HEK293 (cell line): ENCODE measurements around the gene SLMAP.

Source experiments
- EGR2 ChIP-seq: fragments of 450-650 bp; formaldehyde crosslinking; IDR thresholded peaks from 2 replicates; pipeline ENCODE4 v1.5.1; 2016; ENCODE audit warnings: low read depth, missing biosample characterization, missing genetic modification characterization
- GFI1B ChIP-seq: fragments of 450-650 bp; formaldehyde crosslinking; IDR thresholded peaks from 2 replicates; pipeline ENCODE4 v1.5.1; 2016; ENCODE audit warnings: missing biosample characterization, missing genetic modification characterization
- GLIS1 ChIP-seq: fragments of 450-650 bp; formaldehyde crosslinking; IDR thresholded peaks from 2 replicates; pipeline ENCODE4 v1.5.1; 2016; ENCODE audit warnings: missing biosample characterization, missing genetic modification characterization
- KLF9 ChIP-seq: fragments of 450-650 bp; formaldehyde crosslinking; IDR thresholded peaks from 2 replicates; pipeline ENCODE4 v1.5.1; 2016; ENCODE audit warnings: missing biosample characterization, missing genetic modification characterization, low read depth
- OSR2 ChIP-seq: fragments of 450-650 bp; formaldehyde crosslinking; IDR thresholded peaks from 2 replicates; pipeline ENCODE4 v1.5.1; 2016; ENCODE audit warnings: missing biosample characterization, missing genetic modification characterization
- SETDB1 ChIP-seq: IDR thresholded peaks from one replicate; pipeline ENCODE4 v1.6.1; 2017; ENCODE audit warnings: mild to moderate bottlenecking, low read length, moderate library complexity, mixed read lengths; ENCODE audit not compliant: insufficient read length
- SP3 ChIP-seq: fragments of 450-650 bp; formaldehyde crosslinking; IDR thresholded peaks from 2 replicates; pipeline ENCODE4 v1.5.1; 2016; ENCODE audit warnings: missing biosample characterization, missing genetic modification characterization
- SP7 ChIP-seq: fragments of 450-650 bp; formaldehyde crosslinking; IDR thresholded peaks from 2 replicates; pipeline ENCODE4 v1.5.1; 2016; ENCODE audit warnings: missing biosample characterization, missing genetic modification characterization
- YY1 ChIP-seq: fragments of 450-650 bp; formaldehyde crosslinking; IDR thresholded peaks from 2 replicates; pipeline ENCODE4 v1.5.1; 2018; ENCODE audit warnings: missing biosample characterization, missing genetic modification characterization
- ZBTB20 ChIP-seq: fragments of 450-650 bp; formaldehyde crosslinking; IDR thresholded peaks from 2 replicates; pipeline ENCODE4 v1.5.1; 2016; ENCODE audit warnings: missing biosample characterization, missing genetic modification characterization
- ZNF132 ChIP-seq: fragments of 450-650 bp; formaldehyde crosslinking; IDR thresholded peaks from 2 replicates; pipeline ENCODE4 v1.5.1; 2017; ENCODE audit warnings: missing biosample characterization, missing genetic modification characterization, borderline replicate concordance
- ZNF138 ChIP-seq: fragments of 450-650 bp; formaldehyde crosslinking; IDR thresholded peaks from 2 replicates; pipeline ENCODE4 v1.5.1; 2016; ENCODE audit warnings: missing biosample characterization, missing genetic modification characterization, borderline replicate concordance
- ZNF184 ChIP-seq: fragments of 450-650 bp; IDR thresholded peaks from 2 replicates; pipeline ENCODE4 v1.5.1; 2018; ENCODE audit warnings: missing biosample characterization, mild to moderate bottlenecking, missing genetic modification characterization
- ZNF211 ChIP-seq: fragments of 450-650 bp; formaldehyde crosslinking; IDR thresholded peaks from 2 replicates; pipeline ENCODE4 v1.5.1; 2016; ENCODE audit warnings: low read depth, missing biosample characterization, missing genetic modification characterization
- ZNF302 ChIP-seq: fragments of 450-650 bp; formaldehyde crosslinking; IDR thresholded peaks from 2 replicates; pipeline ENCODE4 v1.5.1; 2016; ENCODE audit warnings: missing biosample characterization, missing genetic modification characterization, low read depth
- ZNF354C ChIP-seq: fragments of 450-650 bp; formaldehyde crosslinking; IDR thresholded peaks from 2 replicates; pipeline ENCODE4 v1.5.1; 2016; ENCODE audit warnings: missing biosample characterization, missing genetic modification characterization, low read depth, borderline replicate concordance
- ZNF404 ChIP-seq: fragments of 450-650 bp; formaldehyde crosslinking; IDR thresholded peaks from 2 replicates; pipeline ENCODE4 v1.5.1; 2017; ENCODE audit warnings: missing biosample characterization, missing genetic modification characterization
- ZNF549 ChIP-seq: fragments of 450-650 bp; IDR thresholded peaks from 2 replicates; pipeline ENCODE4 v1.5.1; 2018; ENCODE audit warnings: missing biosample characterization, missing genetic modification characterization, mild to moderate bottlenecking, inconsistent platforms, moderate library complexity
- ZNF558 ChIP-seq: fragments of 450-650 bp; formaldehyde crosslinking; IDR thresholded peaks from 2 replicates; pipeline ENCODE4 v1.5.1; 2016; ENCODE audit warnings: missing biosample characterization, missing genetic modification characterization
- ZNF585B ChIP-seq: fragments of 450-650 bp; formaldehyde crosslinking; IDR thresholded peaks from 2 replicates; pipeline ENCODE4 v1.5.1; 2016; ENCODE audit warnings: missing biosample characterization, missing genetic modification characterization
- ZNF660 ChIP-seq: fragments of 450-650 bp; IDR thresholded peaks from 2 replicates; pipeline ENCODE4 v1.5.1; 2018; ENCODE audit warnings: missing biosample characterization, mild to moderate bottlenecking, missing genetic modification characterization
- ZNF830 ChIP-seq: fragments of 450-650 bp; IDR thresholded peaks from 2 replicates; pipeline ENCODE4 v1.5.0; 2018; ENCODE audit warnings: missing biosample characterization, missing genetic modification characterization, low read depth, mild to moderate bottlenecking, moderate library complexity
- ZXDB ChIP-seq: fragments of 450-650 bp; formaldehyde crosslinking; IDR thresholded peaks from 2 replicates; pipeline ENCODE4 v1.5.1; 2016; ENCODE audit warnings: missing biosample characterization, missing genetic modification characterization
- TF ChIP-seq, protein P1 (sequence below): fragments of 450-650 bp; formaldehyde crosslinking; IDR thresholded peaks from 2 replicates; pipeline ENCODE4 v1.5.1; 2016; ENCODE audit warnings: missing biosample characterization, missing genetic modification characterization, borderline replicate concordance
- TF ChIP-seq, protein P2 (sequence below): fragments of 450-650 bp; formaldehyde crosslinking; IDR thresholded peaks from 2 replicates; pipeline ENCODE4 v1.5.1; 2016; ENCODE audit warnings: missing biosample characterization, missing genetic modification characterization, low read depth
- TF ChIP-seq, protein P3 (sequence below): IDR thresholded peaks from 2 replicates; pipeline ENCODE4 v1.6.1; 2011; ENCODE audit warnings: mild to moderate bottlenecking, low read depth, low read length, borderline replicate concordance
- TF ChIP-seq, protein P4 (sequence below): fragments of 450-650 bp; formaldehyde crosslinking; IDR thresholded peaks from 2 replicates; pipeline ENCODE4 v1.5.1; 2016; ENCODE audit warnings: missing biosample characterization, missing genetic modification characterization
- TF ChIP-seq, protein P5 (sequence below): fragments of 450-650 bp; formaldehyde crosslinking; IDR thresholded peaks from 2 replicates; pipeline ENCODE4 v1.5.1; 2016; ENCODE audit warnings: missing biosample characterization, missing genetic modification characterization
- TF ChIP-seq, protein P6 (sequence below): fragments of 450-650 bp; formaldehyde crosslinking; IDR thresholded peaks from 2 replicates; pipeline ENCODE4 v1.5.1; 2016; ENCODE audit warnings: missing biosample characterization, missing genetic modification characterization

Gene SLMAP

DNA sequence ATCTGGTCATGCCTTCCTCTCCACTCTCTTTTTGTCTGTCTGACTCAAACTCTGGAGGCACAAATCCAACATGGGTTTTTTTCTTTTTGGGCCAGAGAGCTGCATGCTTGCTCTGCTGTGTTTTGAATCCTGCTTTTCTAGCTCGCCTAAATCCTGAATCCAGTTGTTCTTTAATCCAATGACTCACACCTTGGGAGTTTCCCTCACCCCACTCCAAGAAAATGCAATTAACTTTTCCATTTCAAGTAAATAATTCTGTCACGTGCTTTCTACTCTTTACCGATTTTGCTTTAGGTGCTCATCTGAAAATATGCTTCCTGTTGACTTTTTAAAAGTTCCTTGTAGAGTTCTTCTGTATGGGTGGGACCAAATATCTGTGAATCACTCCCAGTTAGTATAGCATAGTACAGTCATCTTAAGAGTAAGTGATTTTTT, 47.6 kb downstream of the SLMAP start (continued):
- TF ChIP-seq ZNF302 (tag by site-specific recombination) (no peak), SETDB1 (no peak), ZBTB20 (tag by site-specific recombination) (no peak), ZNF830 (no peak), ZNF558 (no peak), ZNF211 (tag by site-specific recombination) (no peak), ZNF138 (no peak), KLF9 (tag by site-specific recombination) (no peak), YY1 (no peak), ZXDB (tag by site-specific recombination) (0 out of 2 replicates have a peak, but pooled peaks have one; percentile 32), GLIS1 (tag by site-specific recombination) (peak; percentile 78), OSR2 (tag by site-specific recombination) (0 out of 2 replicates have a peak, but pooled peaks have one; percentile 23), GFI1B (tag by site-specific recombination) (peak; percentile 73; the same call in 1 of the 2 replicates), ZNF585B (tag by site-specific recombination) (no peak), ZNF354C (no peak), ZNF132 (tag by site-specific recombination) (no peak), EGR2 (tag by site-specific recombination) (no peak), ZNF404 (no peak), SP7 (tag by site-specific recombination) (peak; percentile 89), ZNF184 (peak; percentile 65; the same call in 1 of the 2 replicates), SP3 (tag by site-specific recombination) (peak; percentile 49), ZNF549 (no peak), ZNF660 (tag by site-specific recombination) (peak; percentile 56; the same call in 1 of the 2 replicates)
- TF ChIP-seq, protein P1, sequence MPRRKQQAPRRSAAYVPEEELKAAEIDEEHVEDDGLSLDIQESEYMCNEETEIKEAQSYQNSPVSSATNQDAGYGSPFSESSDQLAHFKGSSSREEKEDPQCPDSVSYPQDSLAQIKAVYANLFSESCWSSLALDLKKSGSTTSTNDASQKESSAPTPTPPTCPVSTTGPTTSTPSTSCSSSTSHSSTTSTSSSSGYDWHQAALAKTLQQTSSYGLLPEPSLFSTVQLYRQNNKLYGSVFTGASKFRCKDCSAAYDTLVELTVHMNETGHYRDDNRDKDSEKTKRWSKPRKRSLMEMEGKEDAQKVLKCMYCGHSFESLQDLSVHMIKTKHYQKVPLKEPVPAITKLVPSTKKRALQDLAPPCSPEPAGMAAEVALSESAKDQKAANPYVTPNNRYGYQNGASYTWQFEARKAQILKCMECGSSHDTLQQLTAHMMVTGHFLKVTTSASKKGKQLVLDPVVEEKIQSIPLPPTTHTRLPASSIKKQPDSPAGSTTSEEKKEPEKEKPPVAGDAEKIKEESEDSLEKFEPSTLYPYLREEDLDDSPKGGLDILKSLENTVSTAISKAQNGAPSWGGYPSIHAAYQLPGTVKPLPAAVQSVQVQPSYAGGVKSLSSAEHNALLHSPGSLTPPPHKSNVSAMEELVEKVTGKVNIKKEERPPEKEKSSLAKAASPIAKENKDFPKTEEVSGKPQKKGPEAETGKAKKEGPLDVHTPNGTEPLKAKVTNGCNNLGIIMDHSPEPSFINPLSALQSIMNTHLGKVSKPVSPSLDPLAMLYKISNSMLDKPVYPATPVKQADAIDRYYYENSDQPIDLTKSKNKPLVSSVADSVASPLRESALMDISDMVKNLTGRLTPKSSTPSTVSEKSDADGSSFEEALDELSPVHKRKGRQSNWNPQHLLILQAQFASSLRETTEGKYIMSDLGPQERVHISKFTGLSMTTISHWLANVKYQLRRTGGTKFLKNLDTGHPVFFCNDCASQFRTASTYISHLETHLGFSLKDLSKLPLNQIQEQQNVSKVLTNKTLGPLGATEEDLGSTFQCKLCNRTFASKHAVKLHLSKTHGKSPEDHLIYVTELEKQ (tag by site-specific recombination): no peak
- TF ChIP-seq, protein P2, sequence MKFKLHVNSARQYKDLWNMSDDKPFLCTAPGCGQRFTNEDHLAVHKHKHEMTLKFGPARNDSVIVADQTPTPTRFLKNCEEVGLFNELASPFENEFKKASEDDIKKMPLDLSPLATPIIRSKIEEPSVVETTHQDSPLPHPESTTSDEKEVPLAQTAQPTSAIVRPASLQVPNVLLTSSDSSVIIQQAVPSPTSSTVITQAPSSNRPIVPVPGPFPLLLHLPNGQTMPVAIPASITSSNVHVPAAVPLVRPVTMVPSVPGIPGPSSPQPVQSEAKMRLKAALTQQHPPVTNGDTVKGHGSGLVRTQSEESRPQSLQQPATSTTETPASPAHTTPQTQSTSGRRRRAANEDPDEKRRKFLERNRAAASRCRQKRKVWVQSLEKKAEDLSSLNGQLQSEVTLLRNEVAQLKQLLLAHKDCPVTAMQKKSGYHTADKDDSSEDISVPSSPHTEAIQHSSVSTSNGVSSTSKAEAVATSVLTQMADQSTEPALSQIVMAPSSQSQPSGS: no peak
- TF ChIP-seq, protein P3, sequence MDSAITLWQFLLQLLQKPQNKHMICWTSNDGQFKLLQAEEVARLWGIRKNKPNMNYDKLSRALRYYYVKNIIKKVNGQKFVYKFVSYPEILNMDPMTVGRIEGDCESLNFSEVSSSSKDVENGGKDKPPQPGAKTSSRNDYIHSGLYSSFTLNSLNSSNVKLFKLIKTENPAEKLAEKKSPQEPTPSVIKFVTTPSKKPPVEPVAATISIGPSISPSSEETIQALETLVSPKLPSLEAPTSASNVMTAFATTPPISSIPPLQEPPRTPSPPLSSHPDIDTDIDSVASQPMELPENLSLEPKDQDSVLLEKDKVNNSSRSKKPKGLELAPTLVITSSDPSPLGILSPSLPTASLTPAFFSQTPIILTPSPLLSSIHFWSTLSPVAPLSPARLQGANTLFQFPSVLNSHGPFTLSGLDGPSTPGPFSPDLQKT: no peak
- TF ChIP-seq, protein P4, sequence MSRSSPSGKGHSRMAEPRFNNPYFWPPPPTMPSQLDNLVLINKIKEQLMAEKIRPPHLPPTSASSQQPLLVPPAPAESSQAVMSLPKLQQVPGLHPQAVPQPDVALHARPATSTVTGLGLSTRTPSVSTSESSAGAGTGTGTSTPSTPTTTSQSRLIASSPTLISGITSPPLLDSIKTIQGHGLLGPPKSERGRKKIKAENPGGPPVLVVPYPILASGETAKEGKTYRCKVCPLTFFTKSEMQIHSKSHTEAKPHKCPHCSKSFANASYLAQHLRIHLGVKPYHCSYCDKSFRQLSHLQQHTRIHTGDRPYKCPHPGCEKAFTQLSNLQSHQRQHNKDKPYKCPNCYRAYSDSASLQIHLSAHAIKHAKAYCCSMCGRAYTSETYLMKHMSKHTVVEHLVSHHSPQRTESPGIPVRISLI (tag by site-specific recombination): peak; percentile 88
- TF ChIP-seq, protein P5, sequence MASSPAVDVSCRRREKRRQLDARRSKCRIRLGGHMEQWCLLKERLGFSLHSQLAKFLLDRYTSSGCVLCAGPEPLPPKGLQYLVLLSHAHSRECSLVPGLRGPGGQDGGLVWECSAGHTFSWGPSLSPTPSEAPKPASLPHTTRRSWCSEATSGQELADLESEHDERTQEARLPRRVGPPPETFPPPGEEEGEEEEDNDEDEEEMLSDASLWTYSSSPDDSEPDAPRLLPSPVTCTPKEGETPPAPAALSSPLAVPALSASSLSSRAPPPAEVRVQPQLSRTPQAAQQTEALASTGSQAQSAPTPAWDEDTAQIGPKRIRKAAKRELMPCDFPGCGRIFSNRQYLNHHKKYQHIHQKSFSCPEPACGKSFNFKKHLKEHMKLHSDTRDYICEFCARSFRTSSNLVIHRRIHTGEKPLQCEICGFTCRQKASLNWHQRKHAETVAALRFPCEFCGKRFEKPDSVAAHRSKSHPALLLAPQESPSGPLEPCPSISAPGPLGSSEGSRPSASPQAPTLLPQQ: peak; percentile 68; the same call in 1 of the 2 replicates
- TF ChIP-seq, protein P6, sequence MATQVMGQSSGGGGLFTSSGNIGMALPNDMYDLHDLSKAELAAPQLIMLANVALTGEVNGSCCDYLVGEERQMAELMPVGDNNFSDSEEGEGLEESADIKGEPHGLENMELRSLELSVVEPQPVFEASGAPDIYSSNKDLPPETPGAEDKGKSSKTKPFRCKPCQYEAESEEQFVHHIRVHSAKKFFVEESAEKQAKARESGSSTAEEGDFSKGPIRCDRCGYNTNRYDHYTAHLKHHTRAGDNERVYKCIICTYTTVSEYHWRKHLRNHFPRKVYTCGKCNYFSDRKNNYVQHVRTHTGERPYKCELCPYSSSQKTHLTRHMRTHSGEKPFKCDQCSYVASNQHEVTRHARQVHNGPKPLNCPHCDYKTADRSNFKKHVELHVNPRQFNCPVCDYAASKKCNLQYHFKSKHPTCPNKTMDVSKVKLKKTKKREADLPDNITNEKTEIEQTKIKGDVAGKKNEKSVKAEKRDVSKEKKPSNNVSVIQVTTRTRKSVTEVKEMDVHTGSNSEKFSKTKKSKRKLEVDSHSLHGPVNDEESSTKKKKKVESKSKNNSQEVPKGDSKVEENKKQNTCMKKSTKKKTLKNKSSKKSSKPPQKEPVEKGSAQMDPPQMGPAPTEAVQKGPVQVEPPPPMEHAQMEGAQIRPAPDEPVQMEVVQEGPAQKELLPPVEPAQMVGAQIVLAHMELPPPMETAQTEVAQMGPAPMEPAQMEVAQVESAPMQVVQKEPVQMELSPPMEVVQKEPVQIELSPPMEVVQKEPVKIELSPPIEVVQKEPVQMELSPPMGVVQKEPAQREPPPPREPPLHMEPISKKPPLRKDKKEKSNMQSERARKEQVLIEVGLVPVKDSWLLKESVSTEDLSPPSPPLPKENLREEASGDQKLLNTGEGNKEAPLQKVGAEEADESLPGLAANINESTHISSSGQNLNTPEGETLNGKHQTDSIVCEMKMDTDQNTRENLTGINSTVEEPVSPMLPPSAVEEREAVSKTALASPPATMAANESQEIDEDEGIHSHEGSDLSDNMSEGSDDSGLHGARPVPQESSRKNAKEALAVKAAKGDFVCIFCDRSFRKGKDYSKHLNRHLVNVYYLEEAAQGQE (tag by site-specific recombination): no peak
